RWPE1 (cell line): ENCODE measurements around the gene ANXA8.

ENCODE experiments used
- CTCF ChIA-PET: fragments of 350-600 bp; sonication (Branson Sonifier 250); formaldehyde crosslinking; extraction: SDS; loops from one replicate; lab custom pipeline; 2021; lab: Yijun Ruan, JAX
- POLR2A ChIA-PET: fragments of 400-600 bp; formaldehyde crosslinking; extraction: SDS; loops from one replicate; lab custom pipeline; 2020; ENCODE audit warnings: antibody characterized with exemption; ENCODE audit not compliant: low non-redundant PET; lab: Yijun Ruan, JAX
- DNase-seq: peaks from one replicate; pipeline ENCODE4 v3.0.0; 2012; ENCODE audit warnings: low spot score
- H3K27ac ChIP-seq: fragments of 450-650 bp; 2 replicates; pipeline ENCODE4 v1.5.1; 2017
- CTCF ChIP-seq: fragments of 450-650 bp; conservative IDR thresholded peaks from 2 replicates; pipeline ENCODE4 v1.5.1; 2017; ENCODE audit warnings: low read depth, mild to moderate bottlenecking

The ANXA8 gene

DNA sequence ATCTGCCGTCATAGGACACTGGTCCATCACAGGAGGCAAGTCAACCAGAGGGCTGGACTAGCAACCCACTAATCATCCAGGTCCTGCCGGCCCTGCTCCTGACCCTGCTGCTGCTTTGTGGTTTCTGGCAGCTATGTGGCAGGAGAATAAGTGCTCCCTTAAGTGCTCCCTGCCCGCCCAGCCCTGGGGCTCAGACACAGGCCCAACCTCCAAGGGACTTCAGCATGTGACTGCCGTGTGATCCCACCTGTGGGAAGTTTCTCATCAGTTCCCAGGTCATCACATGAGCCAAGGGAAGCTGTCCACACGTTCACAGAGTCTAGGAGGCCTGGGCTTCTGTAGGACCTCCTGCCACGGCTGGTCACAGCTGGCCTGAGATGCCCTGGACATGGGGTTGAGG lies 65.6 kb downstream of the ANXA8 start:
- H3K27ac ChIP-seq, result no peak overlapping the region
- POLR2A ChIA-PET, result no interaction called here
- CTCF ChIA-PET, result no interaction called here
- TF ChIP-seq CTCF, result no peak
- no peak for DNase-seq
